ENCODE results near the gene JOSD1. TPM values are rescaled to one million over a fixed set of nuclear protein-coding genes. Genes with fewer than 3 reads are reported as not detected.

JOSD1 gene
- total RNA-seq, 3 donors from 2014 or later = 82.5 to 98.3 (median 87.9) TPM

DNA sequence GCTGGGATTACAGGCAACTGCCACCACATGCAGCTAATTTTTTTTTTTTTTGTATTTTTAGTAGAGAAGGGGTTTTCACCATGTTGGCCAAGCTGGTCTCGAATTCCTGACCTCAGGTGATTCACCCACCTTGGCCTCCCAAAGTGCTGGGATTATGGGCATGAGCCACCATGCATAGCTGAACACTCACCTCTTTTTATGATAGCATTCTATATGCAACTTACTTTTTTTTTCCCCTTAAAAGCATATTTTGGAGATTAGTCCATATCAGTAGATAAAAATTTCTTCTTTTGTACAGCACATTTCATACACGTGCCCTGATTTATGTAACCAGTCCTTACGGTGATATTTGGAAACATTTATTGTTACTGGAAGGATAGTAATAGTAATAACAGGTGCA lies 19.6 kb upstream of the JOSD1 start:
- intact Hi-C loops (cut with DNase I, micrococcal nuclease) = no loop called here
- TF ChIP-seq, protein P1, sequence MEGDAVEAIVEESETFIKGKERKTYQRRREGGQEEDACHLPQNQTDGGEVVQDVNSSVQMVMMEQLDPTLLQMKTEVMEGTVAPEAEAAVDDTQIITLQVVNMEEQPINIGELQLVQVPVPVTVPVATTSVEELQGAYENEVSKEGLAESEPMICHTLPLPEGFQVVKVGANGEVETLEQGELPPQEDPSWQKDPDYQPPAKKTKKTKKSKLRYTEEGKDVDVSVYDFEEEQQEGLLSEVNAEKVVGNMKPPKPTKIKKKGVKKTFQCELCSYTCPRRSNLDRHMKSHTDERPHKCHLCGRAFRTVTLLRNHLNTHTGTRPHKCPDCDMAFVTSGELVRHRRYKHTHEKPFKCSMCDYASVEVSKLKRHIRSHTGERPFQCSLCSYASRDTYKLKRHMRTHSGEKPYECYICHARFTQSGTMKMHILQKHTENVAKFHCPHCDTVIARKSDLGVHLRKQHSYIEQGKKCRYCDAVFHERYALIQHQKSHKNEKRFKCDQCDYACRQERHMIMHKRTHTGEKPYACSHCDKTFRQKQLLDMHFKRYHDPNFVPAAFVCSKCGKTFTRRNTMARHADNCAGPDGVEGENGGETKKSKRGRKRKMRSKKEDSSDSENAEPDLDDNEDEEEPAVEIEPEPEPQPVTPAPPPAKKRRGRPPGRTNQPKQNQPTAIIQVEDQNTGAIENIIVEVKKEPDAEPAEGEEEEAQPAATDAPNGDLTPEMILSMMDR (IDR thresholded peaks at IDR 0.05) = no peak
- Histone ChIP-seq H3K36me3 (ENCODE audit: low read depth) (no peaks in the 10 kb centered on the region), H3K4me1 (ENCODE audit: low read depth) (no peaks in the 10 kb centered on the region), H3K9me3 (no peaks in the 10 kb centered on the region), H3K4me3 (no peak overlapping the region)
- DNase-seq = no peak
- no peak for ATAC-seq

DNA sequence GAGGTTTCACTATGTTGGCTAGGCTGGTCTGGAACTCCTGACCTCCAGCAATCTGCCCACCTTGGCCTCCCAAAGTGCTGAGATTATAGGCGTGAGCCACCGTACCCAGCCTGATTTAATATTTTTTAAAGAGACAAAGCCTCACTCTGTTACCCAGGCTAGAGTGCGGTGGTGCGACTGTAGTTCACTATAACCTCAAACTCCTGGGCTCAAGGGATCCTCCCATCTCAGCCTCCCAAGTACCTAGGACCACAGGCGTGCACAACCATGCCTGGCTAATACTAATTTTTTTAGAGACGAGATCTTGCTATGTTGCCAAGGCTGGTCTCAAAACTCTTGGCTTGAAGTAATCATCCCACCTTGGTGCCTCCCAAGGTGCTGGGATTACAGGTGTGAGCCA lies 18.5 kb upstream of the JOSD1 start:
- no peaks in the 10 kb centered on the region for H3K36me3 ChIP-seq (ENCODE audit: low read depth)
- no peak for DNase-seq

DNA sequence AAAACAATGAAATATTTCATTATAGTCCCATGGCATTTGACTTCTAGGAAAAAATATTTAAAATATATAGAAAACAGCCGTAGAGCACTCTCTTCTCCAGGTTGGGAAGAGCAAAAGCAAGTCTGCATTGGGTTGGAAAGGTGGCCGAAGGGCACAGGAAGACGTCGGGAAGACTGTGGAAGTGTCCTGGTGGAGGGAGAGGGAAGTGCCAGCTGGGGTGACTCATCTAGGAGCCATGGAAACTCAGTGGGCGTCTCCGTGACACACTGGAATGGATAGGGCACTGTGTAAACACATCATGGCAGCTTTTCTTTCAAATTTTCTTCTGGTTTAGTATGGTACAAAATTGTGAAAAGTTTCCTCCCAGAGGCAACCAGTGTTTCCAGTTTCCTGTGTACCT lies 17.7 kb upstream of the JOSD1 start:
- H3K4me1 ChIP-seq (ENCODE audit: low read depth) = no peaks in the 10 kb centered on the region
- DNase-seq = peak in 2 of 3 donors; percentile 79 to 85
- intact Hi-C loops (cut with DNase I, micrococcal nuclease) = no loop called here
- ATAC-seq = peak; percentile 99
- no peak overlapping the region for H3K4me3 ChIP-seq
- H3K9me3 ChIP-seq = no peaks in the 10 kb centered on the region
- TF ChIP-seq, protein P1 (IDR thresholded peaks at IDR 0.05) = peak; percentile 51
- no peaks in the 10 kb centered on the region for H3K36me3 ChIP-seq (ENCODE audit: low read depth)

More for the DNA sequence above, 18.5 kb upstream of the JOSD1 start:
- intact Hi-C loops (cut with DNase I, micrococcal nuclease) = no loop called here
- Histone ChIP-seq H3K9me3 (no peaks in the 10 kb centered on the region), H3K4me3 (no peak overlapping the region), H3K4me1 (ENCODE audit: low read depth) (no peaks in the 10 kb centered on the region)
- TF ChIP-seq, protein P1 (IDR thresholded peaks at IDR 0.05) = no peak
- no peak for ATAC-seq

DNA sequence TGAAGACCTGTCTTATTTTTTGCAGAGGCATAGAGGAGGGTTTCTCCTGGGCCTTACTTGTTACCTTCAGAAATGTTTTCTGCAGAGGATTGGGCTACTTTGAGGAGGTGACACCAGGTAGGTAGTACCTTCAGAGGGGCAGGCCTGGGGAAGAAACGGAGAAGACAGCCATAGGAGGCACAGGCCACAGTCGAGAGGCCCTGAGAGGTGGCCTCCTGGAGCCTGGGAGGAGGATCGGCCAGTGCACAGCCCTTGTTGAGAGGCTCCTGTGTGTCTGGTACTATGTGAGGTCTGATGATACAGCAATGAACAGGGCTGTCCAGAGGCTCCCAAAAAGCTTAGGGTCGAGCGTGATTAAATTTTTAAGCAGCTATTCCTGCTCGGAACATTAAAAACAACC lies 16.5 kb upstream of the JOSD1 start:
- Histone ChIP-seq H3K4me1 (ENCODE audit: low read depth) (no peaks in the 10 kb centered on the region), H3K4me3 (no peak overlapping the region), H3K36me3 (ENCODE audit: low read depth) (no peaks in the 10 kb centered on the region), H3K9me3 (no peaks in the 10 kb centered on the region)
- intact Hi-C loops (cut with DNase I, micrococcal nuclease) = no loop called here
- ATAC-seq (no peak), DNase-seq (no peak)
- TF ChIP-seq, protein P1 (IDR thresholded peaks at IDR 0.05) = no peak

DNA sequence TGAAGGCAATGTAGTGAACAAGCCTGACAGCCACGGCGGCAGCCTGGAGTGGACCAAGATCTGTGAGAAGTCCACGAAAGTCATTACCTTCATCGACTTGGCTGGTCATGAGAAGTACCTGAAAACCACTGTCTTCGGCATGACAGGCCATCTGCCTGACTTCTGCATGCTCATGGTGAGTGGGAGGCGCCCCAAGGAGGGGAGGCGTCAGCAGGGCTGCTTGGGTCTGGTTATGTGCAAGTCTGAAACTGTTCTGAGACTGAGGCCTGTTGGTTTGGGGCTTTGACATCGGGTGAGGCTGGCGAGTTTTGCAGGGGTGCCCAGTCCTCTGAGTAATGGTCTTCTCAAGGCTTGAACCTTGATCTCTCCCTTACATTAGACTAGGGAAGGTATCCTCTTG lies 16.1 kb upstream of the JOSD1 start:
- no peaks in the 10 kb centered on the region for H3K36me3 ChIP-seq (ENCODE audit: low read depth)
- ATAC-seq = no peak
- intact Hi-C loops (cut with DNase I, micrococcal nuclease) = no loop called here

More for the DNA sequence above, 16.1 kb upstream of the JOSD1 start:
- TF ChIP-seq, protein P1 (IDR thresholded peaks at IDR 0.05) = no peak
- Histone ChIP-seq H3K9me3 (no peaks in the 10 kb centered on the region), H3K4me3 (no peak overlapping the region), H3K4me1 (ENCODE audit: low read depth) (no peaks in the 10 kb centered on the region)
- DNase-seq = no peak
